Renal pelvis (tissue), 4 donors: ENCODE measurements around the gene AP2B1. TPM values are rescaled to one million over a fixed set of nuclear protein-coding genes. Genes with fewer than 3 reads are reported as not detected.
A peak's percentile ranks its signal among the peaks of the same experiment; 100 is the strongest.
"Not testable (repeated sequence)": the region's sequence is repeated elsewhere in the genome, so short reads cannot be mapped to it uniquely, and the experiment has no call there.

ENCODE experiments used
- DNase-seq: peaks from one replicate; pipeline ENCODE4 v3.0.0-alpha.2; 2013
- polyA plus RNA-seq, 3 donors: library from polyadenylated mRNA; unstranded; fragments of 120-200 nt; gene quantifications; one replicate each; pipeline ENCODE4 v1.2.1, GENCODE V29; 2013; ENCODE audit not compliant: insufficient read length in 3 of 3

AP2B1 gene
- polyA plus RNA-seq, 3 donors: 120 to 137 (median 127) TPM

GRCh38 chr17:35563181-35563580, 23.9 kb upstream of the AP2B1 start:
- not testable (repeated sequence) for DNase-seq

- DNase-seq: no peak
These were observed 20.2 kb upstream of the AP2B1 start for GRCh38 chr17:35566968-35567367.

- peak; percentile 9 for DNase-seq
These were observed 18.6 kb upstream of the AP2B1 start for GRCh38 chr17:35568561-35568960.

GRCh38 chr17:35569405-35569804, 17.7 kb upstream of the AP2B1 start:
- DNase-seq: no peak

GRCh38 chr17:35575759-35576158, 11.4 kb upstream of the AP2B1 start:
- no peak for DNase-seq

GRCh38 chr17:35577830-35578196, 9.3 kb upstream of the AP2B1 start:
- peak; percentile 28 for DNase-seq

GRCh38 chr17:35578197-35578928, 8.8 kb upstream of the AP2B1 start, which contains the start of gene PEX12:
Gene PEX12, minus strand, starts transcription at chr17:35578571. Its CDS starts 550 bp downstream, at chr17:35578021.
- DNase-seq: peak; percentile 94

GRCh38 chr17:35578929-35579432, 8.1 kb upstream of the AP2B1 start:
- no peak for DNase-seq

GRCh38 chr17:35584061-35584460, 3.1 kb upstream of the AP2B1 start:
- no peak for DNase-seq

GRCh38 chr17:35586569-35587073, 501 bp upstream of the AP2B1 start:
- DNase-seq: no peak

- DNase-seq: no peak
These were observed 1.2 kb downstream of the AP2B1 start for GRCh38 chr17:35588196-35588920.

GRCh38 chr17:35596072-35596471, 8.9 kb downstream of the AP2B1 start:
- DNase-seq: no peak

GRCh38 chr17:35596530-35597233, 9.6 kb downstream of the AP2B1 start:
- DNase-seq: no peak

GRCh38 chr17:35597604-35598003, 10.5 kb downstream of the AP2B1 start:
- no peak for DNase-seq

GRCh38 chr17:35603674-35604073, 16.6 kb downstream of the AP2B1 start:
- DNase-seq: no peak

- DNase-seq: no peak
These were observed 18.6 kb downstream of the AP2B1 start for GRCh38 chr17:35605678-35606077.

- no peak for DNase-seq
These were observed 20.2 kb downstream of the AP2B1 start for GRCh38 chr17:35607239-35607847.

- no peak for DNase-seq
These were observed 22.7 kb downstream of the AP2B1 start for GRCh38 chr17:35609831-35610230.

- not testable (repeated sequence) for DNase-seq
These were observed 23.6 kb downstream of the AP2B1 start for GRCh38 chr17:35610746-35611145.

GRCh38 chr17:35612924-35613521, 25.9 kb downstream of the AP2B1 start:
- DNase-seq: peak; percentile 44

- DNase-seq: no peak
These were observed 27.7 kb downstream of the AP2B1 start for GRCh38 chr17:35614810-35615209.
